Liver (tissue), 9 donors: Measurements from ENCODE around the gene MORF4L1. TPM values are rescaled to one million over a fixed set of nuclear protein-coding genes. Genes with fewer than 3 reads are reported as not detected.

Experiments
- DNase-seq: peaks from one replicate; pipeline ENCODE4 v3.0.0-alpha.2; 2017; ENCODE audit warnings: low spot score
- H3K27ac ChIP-seq, 2 donors: one replicate each; pipeline ENCODE4 v1.7.0; 2013; ENCODE audit warnings: inconsistent platforms in 2 of 2, low read length in 2 of 2, control low read depth in 1 of 2, low read depth in 1 of 2, mild to moderate bottlenecking in 1 of 2
- H3K27me3 ChIP-seq, 4 donors: one replicate each; pipeline versions ENCODE4 v1.6.1 to v1.7.0; 2013; ENCODE audit warnings: low read length in 3 of 4, inconsistent platforms in 1 of 4, mild to moderate bottlenecking in 1 of 4, moderate library complexity in 1 of 4; ENCODE audit not compliant: control insufficient read depth in 4 of 4, insufficient read depth in 4 of 4
- H3K36me3 ChIP-seq, 4 donors: one replicate each; pipeline versions ENCODE4 v1.6.1 to v1.7.0; 2013; ENCODE audit warnings: low read length in 3 of 4, mild to moderate bottlenecking in 3 of 4, low read depth in 1 of 4, moderate library complexity in 1 of 4; ENCODE audit not compliant: control insufficient read depth in 4 of 4, insufficient read depth in 3 of 4
- H3K4me1 ChIP-seq, 4 donors: one replicate each; pipeline versions ENCODE4 v1.6.1 to v1.7.0; 2013; ENCODE audit warnings: low read length in 3 of 4, mild to moderate bottlenecking in 3 of 4, moderate library complexity in 1 of 4; ENCODE audit not compliant: control insufficient read depth in 4 of 4, insufficient read depth in 4 of 4
- H3K4me3 ChIP-seq, 3 donors: one replicate each; pipeline versions ENCODE4 v1.6.1 to v1.7.0; 2013; ENCODE audit warnings: low read length in 3 of 3, control low read depth in 1 of 3, low read depth in 1 of 3, mild to moderate bottlenecking in 1 of 3
- H3K9ac ChIP-seq, 2 donors: one replicate each; pipeline ENCODE4 v1.7.0; 2013; ENCODE audit warnings: low read length in 2 of 2, mild to moderate bottlenecking in 2 of 2, moderate library complexity in 2 of 2, control low read depth in 1 of 2, low read depth in 1 of 2
- H3K9me3 ChIP-seq, 4 donors: one replicate each; pipeline versions ENCODE4 v1.6.1 to v1.7.0; 2013; ENCODE audit warnings: low read length in 3 of 4; ENCODE audit not compliant: control insufficient read depth in 4 of 4
- ATF3 ChIP-seq: IDR thresholded peaks from 2 replicates; pipeline ENCODE4 v1.6.1; 2016; ENCODE audit warnings: antibody characterized with exemption
- CTCF ChIP-seq: fragments of 150-350 bp; IDR thresholded peaks from 2 replicates; pipeline ENCODE4 v1.5.1; 2017; ENCODE audit warnings: improper control_type of control experiment, low read depth, low read length; ENCODE audit not compliant: missing input control
- EGR1 ChIP-seq, 2 donors: IDR thresholded peaks; 2 replicates each; pipeline ENCODE4 v1.6.1; 2016 to 2018; ENCODE audit warnings: antibody characterized with exemption in 2 of 2, low read depth in 2 of 2
- FOXA1 ChIP-seq: IDR thresholded peaks from 2 replicates; pipeline ENCODE4 v1.6.1; 2016; ENCODE audit warnings: antibody characterized with exemption
- FOXA2 ChIP-seq: IDR thresholded peaks from 2 replicates; pipeline ENCODE4 v1.6.1; 2016; ENCODE audit warnings: antibody characterized with exemption
- HNF4A ChIP-seq, 2 donors: conservative IDR thresholded peaks; 2 replicates each; pipeline ENCODE4 v1.6.1; 2016; ENCODE audit warnings: antibody characterized with exemption in 2 of 2, mild to moderate bottlenecking in 2 of 2
- HNF4G ChIP-seq: IDR thresholded peaks from 2 replicates; pipeline ENCODE4 v1.6.1; 2016; ENCODE audit warnings: antibody characterized with exemption
- JUND ChIP-seq, 2 donors: IDR thresholded peaks; 2 replicates each; pipeline ENCODE4 v1.6.1; 2016; ENCODE audit warnings: antibody characterized with exemption in 2 of 2
- MAX ChIP-seq: IDR thresholded peaks from 2 replicates; pipeline ENCODE4 v1.6.1; 2016; ENCODE audit warnings: antibody characterized with exemption
- NR2F2 ChIP-seq: IDR thresholded peaks from 2 replicates; pipeline ENCODE4 v1.6.1; 2016; ENCODE audit warnings: antibody characterized with exemption
- RAD21 ChIP-seq, 2 donors: IDR thresholded peaks; 2 replicates each; pipeline ENCODE4 v1.6.1; 2016; ENCODE audit warnings: antibody characterized with exemption in 2 of 2, mild to moderate bottlenecking in 2 of 2
- RXRA ChIP-seq, 2 donors: IDR thresholded peaks; 2 replicates each; pipeline ENCODE4 v1.6.1; 2017 to 2018; ENCODE audit warnings: antibody characterized with exemption in 2 of 2, mild to moderate bottlenecking in 1 of 2
- SP1 ChIP-seq: IDR thresholded peaks from 2 replicates; pipeline ENCODE4 v1.6.1; 2018; ENCODE audit warnings: antibody characterized with exemption, mild to moderate bottlenecking
- TAF1 ChIP-seq: conservative IDR thresholded peaks from 2 replicates; pipeline ENCODE4 v1.6.1; 2016; ENCODE audit warnings: antibody characterized with exemption, mild to moderate bottlenecking
- WGBS: extraction: QIAGEN DNeasy Blood & Tissue Kit; methylation state at CpG from one replicate; pipeline ENCODE4 v1.1.7; 2013; 5-methylcytosine and 5-hydroxymethylcytosine counted together
- polyA plus RNA-seq, 2 donors: library from polyadenylated mRNA; stranded (reverse) in 1 of 2; unstranded in 1 of 2; fragments of 200-250 nt in 1 of 2; fragments of >200 nt in 1 of 2; fragmentation: Nextera tagmentation in 1 of 2; extraction: Ambion mirVana in 1 of 2; gene quantifications; one replicate each; pipeline versions ENCODE4 v1.2.1 to v1.2.3, GENCODE V29; 2013 to 2015
- total RNA-seq, 2 donors: library from RNA; depleted of rRNA; stranded (reverse); fragments of >200 nt; gene quantifications; one replicate each; pipeline ENCODE4 v1.2.3, GENCODE V29; 2014
- donor health status: healthy.
- donor health status: healthy.
- donor health status: healthy.
- donor health status: healthy.
- donor health status: healthy.

MORF4L1 gene
- total and polyA plus RNA-seq, 4 donors: 67.5 to 134 (median 123) TPM

GRCh38 chr15:78854833-78855372 lies 17.8 kb upstream of the MORF4L1 start:
- Histone ChIP-seq H3K4me1 (no peaks in the 10 kb centered on the region), H3K4me3 (no peak overlapping the region), H3K27ac (no peak overlapping the region), H3K27me3 (no peaks in the 10 kb centered on the region), H3K36me3 (no peaks in the 10 kb centered on the region), H3K9me3 (no peaks in the 10 kb centered on the region), H3K9ac (no peak overlapping the region)
- no peak for TF ChIP-seq HNF4A (conservative IDR thresholded peaks at IDR 0.05)
- no peak for TF ChIP-seq RAD21 (IDR thresholded peaks at IDR 0.05)
- no peak for TF ChIP-seq TAF1
- no peak for TF ChIP-seq JUND (IDR thresholded peaks at IDR 0.05)
- TF ChIP-seq FOXA1: no peak
- no peak for TF ChIP-seq HNF4G
- no peak for TF ChIP-seq NR2F2
- no peak for TF ChIP-seq EGR1 (IDR thresholded peaks at IDR 0.05; ENCODE audit: low read depth in 2 of 2)
- no peak for TF ChIP-seq ATF3
- TF ChIP-seq RXRA (IDR thresholded peaks at IDR 0.05): no peak
- TF ChIP-seq SP1: no peak
- TF ChIP-seq FOXA2: no peak
- DNase-seq: no peak
- 91% methylated on average over 2 of the region's 2 CpGs for WGBS

GRCh38 chr15:78855746-78856145 lies 16.9 kb upstream of the MORF4L1 start:
- 66% methylated on average over 4 of the region's 4 CpGs for WGBS

More at GRCh38 chr15:78855746-78856145, 16.9 kb upstream of the MORF4L1 start:
- no peak for TF ChIP-seq SP1
- no peak for TF ChIP-seq RAD21 (IDR thresholded peaks at IDR 0.05)
- no peak for TF ChIP-seq MAX
- TF ChIP-seq RXRA (IDR thresholded peaks at IDR 0.05): no peak
- TF ChIP-seq HNF4A (conservative IDR thresholded peaks at IDR 0.05): no peak
- TF ChIP-seq CTCF: no peak
- no peak for TF ChIP-seq FOXA1
- H3K9me3 ChIP-seq: no peaks in the 10 kb centered on the region
- no peaks in the 10 kb centered on the region for H3K27me3 ChIP-seq
- DNase-seq: no peak
- no peaks in the 10 kb centered on the region for H3K36me3 ChIP-seq
- no peaks in the 10 kb centered on the region for H3K4me1 ChIP-seq
- no peak overlapping the region for H3K4me3 ChIP-seq
- H3K27ac ChIP-seq: no peak overlapping the region
- no peak overlapping the region for H3K9ac ChIP-seq
